ENCODE data around the gene SIRPB2. TPM values are rescaled to one million over a fixed set of nuclear protein-coding genes. Genes with fewer than 3 reads are reported as not detected.

SIRPB2 gene
- polyA plus RNA-seq, 1 donor (not counting 4 experiments of a cell fraction or from before 2014, with no cell fraction given): 1.6 TPM

GRCh38 chr20:1450926-1451491 is 40.2 kb downstream of the SIRPB2 start:
- no peak overlapping the region for H3K9ac ChIP-seq (ENCODE audit: control insufficient read depth, extremely low read depth, insufficient read depth, low read length)

GRCh38 chr20:1449370-1449769 is 41.9 kb downstream of the SIRPB2 start:
- Histone ChIP-seq H3K9me3 (ENCODE audit: control insufficient read depth, low read depth, low read length) (peaks cover 10% of the 10 kb centered on the region), H2AFZ (ENCODE audit: control insufficient read depth, low read length) (no peak overlapping the region), H3K4me2 (ENCODE audit: control insufficient read depth, extremely low read depth, insufficient read depth, low read depth, low read length) (no peak overlapping the region), H3K9me1 (ENCODE audit: control insufficient read depth, extremely low read depth, insufficient read depth, low read length) (no peaks in the 10 kb centered on the region), H3K4me1 (ENCODE audit: control insufficient read depth, extremely low read depth, insufficient read depth, low read length) (peaks cover 2% of the 10 kb centered on the region), H3K9ac (ENCODE audit: control insufficient read depth, extremely low read depth, insufficient read depth, low read length) (no peak overlapping the region), H3K4me3 (ENCODE audit: control insufficient read depth in 2 of 3, extremely low read depth in 1 of 3, insufficient read depth in 2 of 3, low read depth in 1 of 3, low read length in 3 of 3) (no peak overlapping the region), H4K20me1 (ENCODE audit: control insufficient read depth, extremely low read depth, insufficient read depth, low read length) (no peaks in the 10 kb centered on the region), H3K27me3 (ENCODE audit: control insufficient read depth, extremely low read depth, insufficient read depth, low read length) (no peaks in the 10 kb centered on the region), H3K36me3 (ENCODE audit: control insufficient read depth in 2 of 2, extremely low read depth in 1 of 2, insufficient read depth in 2 of 2, low read length in 2 of 2) (peaks cover 57 to 62% of the 10 kb centered on the region in 2 experiments), H3K27ac (ENCODE audit: control insufficient read depth, insufficient read depth, low read length) (no peak overlapping the region), H3K79me2 (ENCODE audit: control insufficient read depth, insufficient read depth, low read length) (no peaks in the 10 kb centered on the region)
- no peak for TF ChIP-seq CTCF (optimal IDR thresholded peaks at IDR 0.05 in 1 of 3, IDR thresholded peaks at IDR 0.05 in 1 of 3, conservative IDR thresholded peaks at IDR 0.05 in 1 of 3; ENCODE audit: extremely low read depth in 1 of 3, insufficient read depth in 2 of 3, low read length in 3 of 3)
- no peak for TF ChIP-seq EZH2 (IDR thresholded peaks at IDR 0.05; ENCODE audit: low read length)
- FAIRE-seq (no peak), DNase-seq (ENCODE audit: low read depth, low spot score) (no peak)
- dilution Hi-C loops (cut with MboI; ENCODE audit: extremely low pct_ligation_motif_present, low sequenced_read_pairs): no loop called here

More at GRCh38 chr20:1450926-1451491, 40.2 kb downstream of the SIRPB2 start:
- H3K4me2 ChIP-seq (ENCODE audit: control insufficient read depth, extremely low read depth, insufficient read depth, low read depth, low read length): no peak overlapping the region
- TF ChIP-seq EZH2 (IDR thresholded peaks at IDR 0.05; ENCODE audit: low read length): no peak
- no peak for TF ChIP-seq CTCF (optimal IDR thresholded peaks at IDR 0.05 in 1 of 3, IDR thresholded peaks at IDR 0.05 in 1 of 3, conservative IDR thresholded peaks at IDR 0.05 in 1 of 3; ENCODE audit: extremely low read depth in 1 of 3, insufficient read depth in 2 of 3, low read length in 3 of 3)
- dilution Hi-C loops (cut with MboI; ENCODE audit: extremely low pct_ligation_motif_present, low sequenced_read_pairs): no loop called here
- peaks cover 3% of the 10 kb centered on the region for H3K4me1 ChIP-seq (ENCODE audit: control insufficient read depth, extremely low read depth, insufficient read depth, low read length)
- no peak for FAIRE-seq
- no peak overlapping the region for H2AFZ ChIP-seq (ENCODE audit: control insufficient read depth, low read length)
- H3K9me3 ChIP-seq (ENCODE audit: control insufficient read depth, low read depth, low read length): peaks cover 10% of the 10 kb centered on the region
- peaks cover 51 to 61% of the 10 kb centered on the region in 2 experiments for H3K36me3 ChIP-seq (ENCODE audit: control insufficient read depth in 2 of 2, extremely low read depth in 1 of 2, insufficient read depth in 2 of 2, low read length in 2 of 2)
- no peaks in the 10 kb centered on the region for H4K20me1 ChIP-seq (ENCODE audit: control insufficient read depth, extremely low read depth, insufficient read depth, low read length)
- H3K27ac ChIP-seq (ENCODE audit: control insufficient read depth, insufficient read depth, low read length): no peak overlapping the region
- no peak for DNase-seq (ENCODE audit: low read depth, low spot score)
- no peaks in the 10 kb centered on the region for H3K27me3 ChIP-seq (ENCODE audit: control insufficient read depth, extremely low read depth, insufficient read depth, low read length)
- H3K79me2 ChIP-seq (ENCODE audit: control insufficient read depth, insufficient read depth, low read length): no peaks in the 10 kb centered on the region
- no peak overlapping the region for H3K4me3 ChIP-seq (ENCODE audit: control insufficient read depth in 2 of 3, extremely low read depth in 1 of 3, insufficient read depth in 2 of 3, low read depth in 1 of 3, low read length in 3 of 3)
- no peaks in the 10 kb centered on the region for H3K9me1 ChIP-seq (ENCODE audit: control insufficient read depth, extremely low read depth, insufficient read depth, low read length)

All from keratinocyte (primary cell).